Hindlimb muscle (tissue), 1 donor: ENCODE results near the gene TECPR1. TPM values are rescaled to one million over a fixed set of nuclear protein-coding genes. Genes with fewer than 3 reads are reported as not detected.

Experiments
- DNase-seq: peaks from one replicate; pipeline ENCODE4 v3.0.0-alpha.2; 2013
- polyA plus RNA-seq: library from polyadenylated mRNA; unstranded; fragments of 120-200 nt; gene quantifications from one replicate; pipeline ENCODE4 v1.2.1, GENCODE V29; 2013; ENCODE audit not compliant: insufficient read length

The TECPR1 gene
- polyA plus RNA-seq, 1 donor: 33.3 TPM

- DNase-seq: no peak
Observed at GRCh38 chr7:98210513-98211220, 41.4 kb downstream of the TECPR1 start.

GRCh38 chr7:98209166-98209920 is 42.7 kb downstream of the TECPR1 start:
- no peak for DNase-seq

GRCh38 chr7:98206451-98207330 is 45.3 kb downstream of the TECPR1 start:
- DNase-seq: no peak

GRCh38 chr7:98205162-98205845 is 46.7 kb downstream of the TECPR1 start:
- DNase-seq: no peak

GRCh38 chr7:98204670-98205069 is 47.4 kb downstream of the TECPR1 start:
- no peak for DNase-seq

- DNase-seq: no peak
Observed at GRCh38 chr7:98203964-98204605, 47.9 kb downstream of the TECPR1 start.

GRCh38 chr7:98203261-98203963 is 48.6 kb downstream of the TECPR1 start:
- no peak for DNase-seq

- no peak for DNase-seq
Observed at GRCh38 chr7:98202367-98203195, 49.5 kb downstream of the TECPR1 start.

GRCh38 chr7:98200364-98200763 is 51.7 kb downstream of the TECPR1 start:
- no peak for DNase-seq

- no peak for DNase-seq
Observed at GRCh38 chr7:98199131-98199530, 52.9 kb downstream of the TECPR1 start.

GRCh38 chr7:98196706-98197605 is 55.1 kb downstream of the TECPR1 start:
- no peak for DNase-seq

GRCh38 chr7:98194672-98195457 is 57.2 kb downstream of the TECPR1 start:
- no peak for DNase-seq

GRCh38 chr7:98194186-98194585 is 57.8 kb downstream of the TECPR1 start:
- DNase-seq: no peak

- no peak for DNase-seq
Observed at GRCh38 chr7:98193474-98194180, 58.4 kb downstream of the TECPR1 start.

- DNase-seq: no peak
Observed at GRCh38 chr7:98192781-98193457, 59.1 kb downstream of the TECPR1 start.

GRCh38 chr7:98191668-98192431 is 60.2 kb downstream of the TECPR1 start:
- DNase-seq: no peak
